HAP-1 (cell line): ENCODE results near the gene ELL.

Source experiments
- DNase-seq, 2 experiments: peaks; one replicate each; pipeline ENCODE4 v3.0.0-alpha.2; 2016 to 2020; ENCODE audit warnings: low spot score in 2 of 2
- H3K27me3 ChIP-seq: fragments of 250-450 bp; sonication (Bioruptor Pico); 2 replicates; pipeline ENCODE4 v1.5.1; 2020; ENCODE audit warnings: low read depth, mild to moderate bottlenecking, moderate library complexity
- H3K36me3 ChIP-seq: fragments of 250-450 bp; sonication (Bioruptor Pico); replicated peaks from 2 replicates; pipeline ENCODE4 v1.5.1; 2020; ENCODE audit warnings: mild to moderate bottlenecking
- H3K4me1 ChIP-seq: fragments of 250-450 bp; sonication (Bioruptor Pico); 2 replicates; pipeline ENCODE4 v1.5.1; 2020; ENCODE audit warnings: mild to moderate bottlenecking
- H3K4me3 ChIP-seq: fragments of 250-450 bp; sonication (Bioruptor Pico); 2 replicates; pipeline ENCODE4 v1.5.1; 2020; ENCODE audit warnings: mild to moderate bottlenecking, moderate library complexity
- H3K9me3 ChIP-seq: fragments of 250-450 bp; sonication (Bioruptor Pico); 2 replicates; pipeline ENCODE4 v1.5.1; 2020; ENCODE audit warnings: mild to moderate bottlenecking, moderate library complexity
- in situ Hi-C: fragments of 300-500 bp; cut with MboI; formaldehyde crosslinking; loops from 3 replicates; pipeline ENCODE4 v1.14.3; 2020; ENCODE audit warnings: low sequenced_read_pairs, inconsistent platforms, mixed read lengths

ELL gene

DNA sequence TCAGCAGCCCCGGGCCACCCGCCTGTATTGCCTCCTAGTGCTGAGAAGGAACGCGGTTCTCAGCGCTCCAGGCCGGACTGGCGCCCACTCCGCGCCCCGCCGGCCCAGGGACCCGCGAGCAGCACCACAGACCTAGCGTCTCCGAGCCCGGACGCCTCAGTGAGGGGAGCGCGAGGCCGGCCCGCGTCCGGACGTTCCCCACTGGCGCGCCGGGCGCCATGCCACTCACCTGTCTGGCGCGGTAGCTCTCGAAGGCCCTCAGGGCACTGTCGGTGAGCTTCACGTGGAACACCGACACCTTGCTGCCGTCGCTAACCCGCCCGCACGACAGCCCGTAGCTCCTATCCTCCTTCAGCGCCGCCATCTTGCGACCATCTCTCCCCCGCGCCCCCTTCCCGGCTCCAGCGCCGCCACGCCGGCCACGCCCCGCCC lies at the start of gene ELL:
Gene ELL, minus strand, starts transcription at position 379 of the 432 bp plus-strand sequence. Its CDS starts 15 bp downstream, at position 364.
- DNase-seq = no peak
- Histone ChIP-seq H3K4me3 (peak within 1 kb of the TSS; percentile 98), H3K9me3 (no peaks in the 10 kb centered on the region), H3K27me3 (no peaks in the 10 kb centered on the region), H3K4me1 (peaks cover 3% of the 10 kb centered on the region), H3K36me3 (peaks cover 4% of the 10 kb centered on the region)
- in situ Hi-C loops = no loop called here

DNA sequence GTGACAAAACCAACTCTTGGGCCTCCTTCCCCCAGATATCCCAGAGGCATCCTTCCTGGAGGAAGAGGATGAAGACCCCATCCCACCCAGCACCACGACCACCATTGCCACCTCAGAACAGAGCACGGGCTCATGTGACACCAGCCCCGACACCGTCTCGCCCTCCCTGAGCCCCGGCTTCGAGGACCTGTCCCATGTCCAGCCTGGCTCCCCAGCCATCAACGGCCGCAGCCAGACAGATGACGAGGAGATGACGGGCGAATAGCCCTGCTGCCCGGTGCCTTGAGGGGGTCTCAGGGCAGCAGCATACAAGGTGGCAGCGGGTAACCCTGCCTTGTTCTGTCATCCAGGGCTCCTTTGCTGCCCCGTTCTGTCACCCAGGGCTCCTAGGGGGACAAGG lies 46.5 kb upstream of the ELL start:
- in situ Hi-C loops = no loop called here
- Histone ChIP-seq H3K4me1 (peaks cover 9% of the 10 kb centered on the region), H3K36me3 (peaks cover 81% of the 10 kb centered on the region), H3K9me3 (no peaks in the 10 kb centered on the region), H3K27me3 (no peaks in the 10 kb centered on the region), H3K4me3 (no peak overlapping the region)
- DNase-seq = no peak

DNA sequence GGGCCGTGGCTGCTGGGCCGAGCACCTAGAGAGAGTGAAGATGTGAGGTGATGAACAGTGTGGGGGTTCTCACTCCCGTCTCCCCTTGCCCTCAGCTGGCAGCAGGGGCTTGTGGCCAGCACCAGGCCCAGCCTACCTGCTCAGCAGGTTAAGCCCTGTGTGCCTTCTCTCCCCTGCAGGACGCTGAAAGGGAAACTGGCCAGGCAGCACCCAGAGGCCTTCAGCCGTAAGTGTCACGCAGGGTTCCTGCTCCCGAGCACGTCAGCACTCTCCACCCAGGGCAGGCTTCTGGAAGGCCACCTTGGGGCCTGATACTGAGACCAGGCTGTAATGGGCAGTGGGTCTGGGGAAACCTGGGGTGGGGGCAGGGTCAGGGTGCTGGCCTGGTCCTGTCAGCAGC lies 45.1 kb upstream of the ELL start:
- in situ Hi-C loops = no loop called here
- Histone ChIP-seq H3K9me3 (no peaks in the 10 kb centered on the region), H3K36me3 (peaks cover 72% of the 10 kb centered on the region), H3K27me3 (no peaks in the 10 kb centered on the region), H3K4me1 (peaks cover 3% of the 10 kb centered on the region; the same call in 1 of the 2 replicates), H3K4me3 (no peak overlapping the region)
- DNase-seq = no peak

DNA sequence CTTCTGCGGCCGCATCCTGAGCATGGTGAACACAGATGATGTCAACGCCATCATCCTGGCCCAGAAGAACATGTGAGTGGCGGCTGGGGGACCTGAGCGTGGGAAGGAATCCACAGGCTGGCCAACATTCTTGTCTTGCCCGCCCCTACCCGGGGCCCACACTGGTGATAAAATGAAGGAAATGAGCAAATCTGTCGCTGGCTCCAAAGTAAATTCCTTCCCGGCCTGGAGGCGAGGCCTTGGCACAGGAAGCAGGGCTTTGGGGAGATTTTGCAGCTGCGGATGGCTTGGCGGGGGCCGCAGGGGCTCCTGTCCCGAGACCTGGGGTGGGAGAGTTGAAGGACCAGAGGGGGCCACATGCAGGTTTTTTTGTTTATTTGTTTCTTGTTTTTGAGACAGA lies 40.2 kb upstream of the ELL start:
- no peaks in the 10 kb centered on the region for H3K27me3 ChIP-seq
- no peaks in the 10 kb centered on the region for H3K9me3 ChIP-seq
- no peak for DNase-seq
- H3K4me1 ChIP-seq = no peaks in the 10 kb centered on the region
- in situ Hi-C loops = no loop called here
- H3K36me3 ChIP-seq = peaks cover 51% of the 10 kb centered on the region
- H3K4me3 ChIP-seq = no peak overlapping the region

DNA sequence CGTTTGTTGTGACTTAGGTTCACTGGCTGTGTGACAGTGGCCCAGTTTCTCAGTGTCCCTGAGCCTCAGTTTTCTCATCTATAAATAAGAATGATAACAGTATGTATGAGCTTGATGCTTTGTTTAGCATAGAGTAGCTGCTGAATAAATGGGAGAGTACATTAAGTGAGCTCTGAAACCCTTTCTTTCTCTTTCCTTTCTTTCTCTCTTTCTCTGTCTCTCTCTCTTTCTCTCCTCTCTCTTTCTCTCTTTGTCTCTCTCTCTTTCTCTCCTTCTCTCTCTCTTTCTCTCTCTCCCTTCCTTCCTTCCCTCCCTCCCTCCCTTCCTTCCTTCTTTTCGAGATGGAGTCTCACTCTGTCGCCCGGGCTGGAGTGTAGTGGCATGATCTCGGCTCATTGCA lies 37.8 kb upstream of the ELL start:
- no peaks in the 10 kb centered on the region for H3K9me3 ChIP-seq
- in situ Hi-C loops = no loop called here
- DNase-seq = no peak
- H3K36me3 ChIP-seq = peaks cover 27% of the 10 kb centered on the region
- H3K27me3 ChIP-seq = no peaks in the 10 kb centered on the region
- H3K4me1 ChIP-seq = no peaks in the 10 kb centered on the region
- no peak overlapping the region for H3K4me3 ChIP-seq

DNA sequence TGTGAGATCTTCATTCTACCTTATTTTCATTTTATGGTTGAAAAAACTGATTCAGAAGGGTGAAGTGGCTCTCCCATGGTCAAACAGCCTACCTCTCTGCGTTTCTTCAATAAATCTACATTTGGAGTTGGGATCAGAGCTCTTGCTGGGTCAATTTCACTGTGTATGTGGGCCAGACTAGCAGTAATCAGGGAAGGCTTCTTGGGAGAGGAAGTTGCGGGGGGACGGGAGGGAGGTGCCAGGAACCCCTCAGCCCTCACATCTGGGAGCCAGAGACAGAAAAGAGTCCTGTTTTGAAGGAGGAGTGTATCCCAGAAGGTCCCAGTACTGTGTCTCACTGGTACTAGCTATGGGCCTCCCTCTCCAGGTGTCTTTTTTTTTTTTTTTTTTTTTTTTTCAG lies 36.7 kb upstream of the ELL start:
- Histone ChIP-seq H3K4me3 (peak overlapping the region; percentile 73), H3K36me3 (peaks cover 17% of the 10 kb centered on the region), H3K4me1 (no peaks in the 10 kb centered on the region), H3K27me3 (no peaks in the 10 kb centered on the region), H3K9me3 (no peaks in the 10 kb centered on the region)
- no peak for DNase-seq
- in situ Hi-C loops = no loop called here

DNA sequence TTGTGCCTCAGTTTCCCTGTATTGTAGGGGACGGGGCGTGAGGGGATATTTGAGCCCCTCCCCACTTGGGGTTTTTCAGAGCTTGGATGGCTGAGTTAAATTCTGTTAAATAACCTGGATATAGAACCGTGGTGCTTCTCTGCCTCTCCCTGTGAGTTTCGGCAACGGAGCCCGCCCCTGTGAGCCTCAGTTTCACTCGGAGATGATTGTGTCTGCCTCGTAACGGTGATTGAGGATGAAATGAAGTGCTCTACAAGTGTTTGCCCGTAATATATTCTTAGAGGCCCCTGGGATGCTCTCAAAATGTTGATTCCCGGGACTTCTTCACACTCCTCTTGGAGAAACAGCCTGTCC lies 36.3 kb upstream of the ELL start:
- Histone ChIP-seq H3K36me3 (peaks cover 13% of the 10 kb centered on the region), H3K27me3 (no peaks in the 10 kb centered on the region), H3K4me3 (peak overlapping the region; percentile 73), H3K4me1 (no peaks in the 10 kb centered on the region), H3K9me3 (no peaks in the 10 kb centered on the region)
- in situ Hi-C loops = no loop called here
- no peak for DNase-seq

DNA sequence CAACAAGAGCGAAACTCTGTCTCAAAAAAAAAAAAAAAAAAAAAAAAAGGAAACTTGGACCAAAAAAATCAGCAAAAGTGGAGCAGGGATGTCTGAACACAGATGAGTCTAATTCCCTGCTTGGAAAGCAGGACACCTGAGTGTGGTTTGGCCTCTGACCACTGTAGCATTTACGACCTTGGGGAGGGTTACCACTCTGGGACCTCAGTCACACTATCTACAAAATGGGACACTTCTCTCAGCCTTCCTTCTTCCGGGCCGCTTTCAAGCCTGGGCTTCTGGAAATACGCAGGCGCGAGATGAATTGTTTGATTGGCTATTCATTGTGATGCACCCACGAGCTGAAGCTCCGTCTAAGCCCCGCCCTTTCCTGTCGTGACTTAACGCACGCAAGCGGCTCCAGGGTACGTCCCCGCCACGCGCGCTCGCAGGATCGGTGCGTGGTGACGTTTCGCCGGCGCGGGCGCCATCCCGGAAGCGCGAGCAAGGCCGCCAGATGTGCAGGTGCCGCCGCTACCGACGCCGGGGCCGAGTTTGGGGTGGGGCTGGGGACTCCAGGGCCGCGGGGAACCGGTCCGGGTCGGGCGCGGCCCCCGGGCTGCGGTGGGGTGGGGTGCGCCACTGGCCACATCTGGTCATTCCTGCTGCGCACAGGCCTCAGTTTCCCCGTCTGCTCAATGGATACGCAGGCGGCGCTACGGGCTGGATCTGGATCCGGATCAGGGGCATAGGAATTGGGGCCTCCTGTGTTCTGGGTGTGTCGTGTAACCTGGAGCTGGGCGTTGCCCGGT lies 35.7 kb upstream of the ELL start, which contains the start of gene KXD1:
Gene KXD1, plus strand, starts transcription at position 460 of the 791 bp plus-strand sequence. CDS start 4,187 bp downstream, outside the sequence.
- in situ Hi-C loops = no loop called here
- H3K4me3 ChIP-seq = peak within 1 kb of the TSS; percentile 73
- H3K27me3 ChIP-seq = no peaks in the 10 kb centered on the region
- H3K4me1 ChIP-seq = no peaks in the 10 kb centered on the region
- peak; percentile 94 to 98 for DNase-seq
- H3K36me3 ChIP-seq = peaks cover 13% of the 10 kb centered on the region
- H3K9me3 ChIP-seq = no peaks in the 10 kb centered on the region

DNA sequence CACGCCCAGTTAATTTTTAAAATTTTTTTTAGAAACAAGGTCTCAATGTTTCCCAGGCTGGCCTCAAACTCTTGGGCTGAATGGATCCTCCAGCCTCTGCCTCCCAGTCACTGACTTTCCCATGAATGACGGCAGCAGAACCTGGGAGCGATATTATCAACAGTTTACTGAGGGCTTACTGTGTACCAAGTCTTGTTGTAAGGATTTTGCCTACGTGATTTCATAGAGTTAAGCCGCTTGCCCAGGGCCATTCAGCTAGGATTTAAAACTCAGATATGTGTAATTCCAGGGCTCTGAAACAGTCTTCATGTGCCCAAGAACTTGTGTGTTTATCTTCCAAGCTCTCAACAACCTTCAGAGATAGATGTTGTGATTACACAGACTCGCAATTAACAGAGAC lies 29.8 kb upstream of the ELL start:
- H3K4me1 ChIP-seq = no peaks in the 10 kb centered on the region
- no peak for DNase-seq
- H3K4me3 ChIP-seq = no peak overlapping the region
- no peaks in the 10 kb centered on the region for H3K9me3 ChIP-seq
- in situ Hi-C loops = no loop called here
- H3K36me3 ChIP-seq = no peaks in the 10 kb centered on the region
- no peaks in the 10 kb centered on the region for H3K27me3 ChIP-seq

DNA sequence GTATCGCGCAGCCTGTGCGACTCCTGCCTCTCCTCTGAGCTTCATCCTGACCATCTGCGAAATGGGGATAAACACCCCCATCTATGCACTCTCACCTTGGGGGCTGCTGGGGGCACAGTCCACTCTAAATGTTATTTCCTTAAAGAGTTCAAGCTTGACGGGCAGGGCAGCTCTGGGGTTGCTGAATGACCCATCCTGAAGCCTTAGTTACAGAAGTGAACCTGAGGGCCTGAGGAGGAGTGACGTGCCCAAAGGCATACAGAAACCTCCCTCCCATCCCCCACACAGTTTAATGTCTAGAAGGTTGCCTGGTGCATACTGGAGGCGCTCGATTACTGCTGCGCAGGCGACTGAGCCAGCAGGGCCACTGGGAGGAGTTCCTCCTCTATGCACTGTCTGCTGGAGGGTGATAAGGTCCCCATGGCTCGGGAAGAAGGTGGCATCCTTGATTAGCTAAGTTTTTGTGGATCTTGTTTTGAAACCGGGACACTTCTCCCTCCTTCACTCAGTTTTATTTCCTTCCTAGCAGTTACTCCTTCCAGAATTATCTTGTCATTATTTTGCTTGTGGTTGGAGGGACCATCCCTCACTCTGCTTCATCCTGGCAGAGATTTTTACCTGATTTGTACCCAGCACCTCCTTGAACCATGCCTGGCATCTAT lies 22.1 kb upstream of the ELL start:
- Histone ChIP-seq H3K9me3 (no peaks in the 10 kb centered on the region), H3K27me3 (no peaks in the 10 kb centered on the region), H3K4me1 (peaks cover 6% of the 10 kb centered on the region; the same call in 1 of the 2 replicates), H3K36me3 (peaks cover 28% of the 10 kb centered on the region), H3K4me3 (peak overlapping the region; percentile 32)
- peak; percentile 62 to 82 for DNase-seq
- in situ Hi-C loops = no loop called here

DNA sequence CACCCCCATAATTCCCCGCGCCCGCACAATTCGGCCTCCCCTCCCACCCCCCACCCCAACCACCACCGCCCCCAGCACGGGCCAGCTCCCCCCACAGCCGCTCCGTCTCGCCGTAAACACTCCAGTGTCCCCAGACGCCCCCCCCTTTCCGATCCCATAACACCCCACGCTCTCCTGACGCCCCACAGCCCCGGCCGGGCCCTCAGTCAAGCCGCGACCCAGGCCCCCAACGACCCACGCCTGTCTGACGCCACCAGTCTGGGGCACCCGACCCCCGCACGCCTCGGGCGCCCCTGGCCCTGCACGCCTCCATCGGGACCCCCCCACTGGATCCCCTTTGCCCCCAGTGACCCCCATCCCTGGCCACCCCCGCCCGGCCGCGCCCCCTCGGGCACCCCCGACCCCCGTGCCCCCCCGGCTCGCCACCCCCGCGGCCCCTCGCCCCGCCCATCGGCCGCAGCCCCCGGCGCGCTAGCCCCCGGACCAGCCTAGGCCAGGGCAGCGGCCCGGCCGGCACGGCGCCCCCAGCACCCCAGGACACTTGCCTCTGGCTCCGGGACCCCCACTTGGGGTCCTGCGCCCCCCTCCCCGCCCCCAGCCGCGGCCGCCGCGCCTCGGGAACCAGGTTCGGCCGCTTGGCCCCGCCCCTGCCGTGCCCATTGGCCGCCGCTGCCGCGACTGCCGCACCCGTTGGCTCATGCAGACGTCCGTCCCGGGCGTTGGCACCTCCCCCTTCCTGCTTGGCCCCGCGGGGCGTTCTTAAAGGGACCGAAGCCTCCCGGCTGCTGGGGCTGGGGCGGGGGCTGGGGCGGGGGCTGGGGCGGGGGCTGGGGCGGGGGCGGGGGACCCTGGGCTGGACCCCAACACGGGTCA lies 21.3 kb upstream of the ELL start, which contains the start of gene FKBP8:
Gene FKBP8, minus strand, starts transcription at position 633 of the 873 bp plus-strand sequence. CDS start 1,603 bp downstream, outside the sequence.
- H3K36me3 ChIP-seq = peaks cover 32% of the 10 kb centered on the region
- no peaks in the 10 kb centered on the region for H3K9me3 ChIP-seq
- peaks cover 6% of the 10 kb centered on the region; the same call in 1 of the 2 replicates for H3K4me1 ChIP-seq
- in situ Hi-C loops = no loop called here
- no peaks in the 10 kb centered on the region for H3K27me3 ChIP-seq
- peak within 1 kb of the TSS; percentile 50 for H3K4me3 ChIP-seq
- DNase-seq = peak; percentile 83 to 95

DNA sequence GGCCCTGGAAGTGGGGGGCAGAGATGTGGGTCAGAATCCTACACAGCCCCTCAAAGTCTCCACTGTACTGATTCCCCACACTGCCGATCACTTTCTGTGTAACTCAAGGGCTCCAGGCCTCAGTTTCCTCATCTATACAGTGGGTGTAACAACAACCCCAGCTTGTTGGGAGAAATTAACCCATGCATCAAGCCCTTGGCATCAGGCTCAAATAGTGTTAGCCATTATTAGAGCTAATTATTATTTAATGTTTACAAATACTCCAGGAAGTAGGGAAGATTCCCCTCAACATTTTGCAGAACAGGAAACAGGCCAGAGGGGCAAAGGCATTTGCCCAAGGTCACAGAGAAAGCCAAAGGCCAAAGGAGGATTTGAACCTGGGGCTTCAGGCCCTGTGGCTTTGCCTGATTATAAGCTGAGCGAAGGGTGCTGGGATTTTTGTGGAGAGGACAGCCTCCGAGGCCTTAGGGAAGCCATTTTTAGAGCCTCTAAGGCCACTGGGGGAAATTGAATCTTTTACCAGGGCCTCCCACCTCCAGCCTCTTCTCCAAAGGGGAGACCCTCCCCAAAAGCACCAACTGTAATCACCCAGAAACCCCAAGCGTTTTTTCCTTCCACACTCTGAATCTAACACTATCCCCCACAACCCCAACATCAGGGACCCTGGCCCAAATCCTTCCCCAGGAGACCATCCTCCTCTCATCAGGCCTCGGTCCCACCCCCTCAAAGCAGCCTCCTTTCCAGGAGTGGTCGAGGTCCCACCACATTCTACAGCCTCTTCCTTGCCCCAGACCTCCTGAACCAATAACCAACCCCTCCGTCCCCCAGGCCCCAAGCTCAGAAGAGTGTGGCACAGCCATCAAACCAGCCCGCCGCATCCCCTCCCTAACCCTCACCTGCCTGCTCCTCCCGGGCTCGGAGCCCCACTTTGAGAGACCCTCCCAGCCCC lies 20.4 kb upstream of the ELL start:
- Histone ChIP-seq H3K27me3 (no peaks in the 10 kb centered on the region), H3K4me3 (peak overlapping the region; percentile 50), H3K36me3 (peaks cover 41% of the 10 kb centered on the region), H3K4me1 (peaks cover 6% of the 10 kb centered on the region; the same call in 1 of the 2 replicates), H3K9me3 (no peaks in the 10 kb centered on the region)
- in situ Hi-C loops = no loop called here
- DNase-seq = peak in 1 of 2 experiments; percentile 51
